ENCODE results near the gene NUP210.
A peak's percentile ranks its signal among the peaks of the same experiment; 100 is the strongest.
"Not testable (repeated sequence)": the region's sequence is repeated elsewhere in the genome, so short reads cannot be mapped to it uniquely, and the experiment has no call there.

NUP210 gene

GRCh38 chr3:13420045-13420830 lies at the start of gene NUP210:
Gene NUP210 (minus strand): TSS chr3:13420322. CDS start chr3:13420226, 96 bp downstream.
- DNase-seq: peak in 1 of 2 experiments; percentile 39

GRCh38 chr3:13466781-13467180 lies 46.7 kb upstream of the NUP210 start:
- DNase-seq: no peak

GRCh38 chr3:13465236-13465873 lies 45.2 kb upstream of the NUP210 start:
- DNase-seq: no peak

GRCh38 chr3:13463618-13464400 lies 43.7 kb upstream of the NUP210 start:
- DNase-seq: no peak

GRCh38 chr3:13462822-13463221 lies 42.7 kb upstream of the NUP210 start:
- DNase-seq: no peak

GRCh38 chr3:13462125-13462629 lies 42.1 kb upstream of the NUP210 start:
- no peak for DNase-seq

GRCh38 chr3:13461169-13462124 lies 41.3 kb upstream of the NUP210 start:
- DNase-seq: peak in 1 of 2 experiments; percentile 32

- DNase-seq: no peak
Measured at GRCh38 chr3:13460341-13460736, 40.2 kb upstream of the NUP210 start.

GRCh38 chr3:13459605-13460340 lies 39.7 kb upstream of the NUP210 start:
- DNase-seq: no peak

GRCh38 chr3:13457593-13457992 lies 37.5 kb upstream of the NUP210 start:
- no peak for DNase-seq

GRCh38 chr3:13455644-13456043 lies 35.5 kb upstream of the NUP210 start:
- no peak for DNase-seq

GRCh38 chr3:13452490-13453335 lies 32.6 kb upstream of the NUP210 start:
- peak; percentile 19 to 79 for DNase-seq

GRCh38 chr3:13451301-13451673 lies 31.2 kb upstream of the NUP210 start:
- DNase-seq: peak in 1 of 2 experiments; percentile 37

GRCh38 chr3:13442882-13443281 lies 22.8 kb upstream of the NUP210 start:
- DNase-seq: not testable (repeated sequence)

GRCh38 chr3:13440204-13440817 lies 20.2 kb upstream of the NUP210 start:
- DNase-seq: no peak

- DNase-seq: not testable (repeated sequence)
Measured at GRCh38 chr3:13436213-13436612, 16.1 kb upstream of the NUP210 start.

GRCh38 chr3:13433912-13434311 lies 13.8 kb upstream of the NUP210 start:
- DNase-seq: no peak

GRCh38 chr3:13432093-13432492 lies 12.0 kb upstream of the NUP210 start:
- no peak for DNase-seq

- DNase-seq: not testable (repeated sequence)
Measured at GRCh38 chr3:13430411-13430875, 10.3 kb upstream of the NUP210 start.

All from SW 1271 (cell line).